Uterus (tissue), 4 donors: Measurements from ENCODE around the gene GPR34. TPM values are rescaled to one million over a fixed set of nuclear protein-coding genes. Genes with fewer than 3 reads are reported as not detected.

ENCODE experiments used
- DNase-seq, 2 donors: peaks; one replicate each; pipeline ENCODE4 v3.0.0-alpha.2; 2019 to 2020
- H3K27ac ChIP-seq, 2 donors: fragments of 200-600 bp; sonication (generic); 1 replicate in 1 of 2; 2 replicates in 1 of 2; pipeline ENCODE4 v1.5.1; 2016 to 2018
- H3K27me3 ChIP-seq, 2 donors: fragments of 200-600 bp; sonication (generic); one replicate each; pipeline ENCODE4 v1.5.1; 2018 to 2019; ENCODE audit warnings: control low read depth in 1 of 2
- H3K36me3 ChIP-seq, 2 donors: fragments of 200-600 bp; sonication (generic); one replicate each; pipeline ENCODE4 v1.5.1; 2019; ENCODE audit warnings: control low read depth in 1 of 2
- H3K4me1 ChIP-seq, 2 donors: fragments of 200-600 bp; sonication (generic); one replicate each; pipeline ENCODE4 v1.5.1; 2018 to 2019; ENCODE audit warnings: control low read depth in 1 of 2
- H3K4me3 ChIP-seq, 2 donors: fragments of 200-600 bp; sonication (generic); 1 replicate in 1 of 2; 2 replicates in 1 of 2; pipeline ENCODE4 v1.5.1; 2018 to 2019; ENCODE audit warnings: mild to moderate bottlenecking in 1 of 2
- H3K9me3 ChIP-seq, 2 donors: fragments of 200-600 bp; sonication (generic); one replicate each; pipeline ENCODE4 v1.5.1; 2019; ENCODE audit warnings: control low read depth in 1 of 2
- POLR2A ChIP-seq, 2 donors: fragments of 450-650 bp; IDR thresholded peaks; one replicate each; pipeline ENCODE4 v1.6.1; 2016; ENCODE audit warnings: antibody characterized with exemption in 2 of 2, mild to moderate bottlenecking in 1 of 2, moderate library complexity in 1 of 2
- intact Hi-C: fragments of 100-400 bp; cut with DNase I; formaldehyde crosslinking; loops from one replicate; pipeline ENCODE4 v1.15.1; 2023; ENCODE audit warnings: low total_unique reads
- total RNA-seq, 4 donors: library from RNA; depleted of rRNA in 3 of 4; stranded (reverse); fragments of >200 nt in 3 of 4; gene quantifications; one replicate each; pipeline versions ENCODE4 v1.1.0 to v1.2.4, GENCODE V29; 2014 to 2023
- TF ChIP-seq, protein P1 (sequence below), 4 experiments: fragments of 200-600 bp in 2 of 4; fragments of 450-650 bp in 2 of 4; sonication (generic) in 2 of 4; IDR thresholded peaks; one replicate each; pipeline ENCODE4 v1.5.1; 2016 to 2019; ENCODE audit warnings: antibody characterized with exemption in 4 of 4, mild to moderate bottlenecking in 2 of 4, moderate library complexity in 1 of 4
- donor health status: DM: yes; HTN: yes; CAD: no.

Gene GPR34
- total RNA-seq, 4 donors from 2014 or later = 0.26 to 12.0 (median 8.3) TPM

DNA sequence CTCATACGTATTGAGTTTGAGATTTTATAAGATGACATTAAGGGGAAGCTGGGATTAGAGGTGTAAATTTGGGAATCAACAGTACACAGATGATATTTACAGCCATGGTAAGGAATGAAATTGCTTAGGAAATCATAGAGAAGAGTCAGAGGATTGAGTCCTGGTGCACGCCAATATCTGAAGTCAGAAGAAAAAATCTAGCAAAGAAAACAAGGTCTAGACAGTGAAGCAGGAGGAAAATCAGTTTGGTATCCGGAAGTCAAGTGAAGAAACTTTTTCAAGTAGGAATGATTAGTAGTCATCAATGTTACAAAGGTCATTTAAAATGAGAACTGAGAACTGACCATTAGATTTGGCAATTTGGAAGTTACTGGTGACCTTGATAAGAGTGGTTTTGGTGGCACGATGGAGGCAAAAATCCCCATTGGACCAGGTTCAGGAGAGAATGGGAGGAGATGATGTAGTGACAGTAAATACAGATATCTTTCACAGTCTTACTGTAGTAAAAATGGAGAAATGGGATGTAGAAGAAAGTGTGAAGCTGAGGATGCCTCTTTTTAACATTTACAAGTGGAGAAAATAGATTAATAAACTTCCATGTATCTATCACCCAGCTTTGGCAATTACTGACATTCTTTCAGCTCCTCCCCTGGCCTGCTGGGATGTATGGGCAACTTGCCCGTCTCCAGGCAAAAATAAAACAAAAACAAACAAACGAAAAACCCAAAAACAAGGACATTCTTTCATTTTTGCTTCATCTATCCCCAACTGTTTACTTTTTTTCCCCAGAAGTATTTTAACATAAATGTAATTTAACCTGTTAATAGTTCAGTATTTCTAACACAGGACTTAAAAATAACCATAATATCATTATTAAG is 11.4 kb upstream of the GPR34 start:
- no peak for TF ChIP-seq POLR2A (IDR thresholded peaks at IDR 0.05)
- TF ChIP-seq, protein P1, sequence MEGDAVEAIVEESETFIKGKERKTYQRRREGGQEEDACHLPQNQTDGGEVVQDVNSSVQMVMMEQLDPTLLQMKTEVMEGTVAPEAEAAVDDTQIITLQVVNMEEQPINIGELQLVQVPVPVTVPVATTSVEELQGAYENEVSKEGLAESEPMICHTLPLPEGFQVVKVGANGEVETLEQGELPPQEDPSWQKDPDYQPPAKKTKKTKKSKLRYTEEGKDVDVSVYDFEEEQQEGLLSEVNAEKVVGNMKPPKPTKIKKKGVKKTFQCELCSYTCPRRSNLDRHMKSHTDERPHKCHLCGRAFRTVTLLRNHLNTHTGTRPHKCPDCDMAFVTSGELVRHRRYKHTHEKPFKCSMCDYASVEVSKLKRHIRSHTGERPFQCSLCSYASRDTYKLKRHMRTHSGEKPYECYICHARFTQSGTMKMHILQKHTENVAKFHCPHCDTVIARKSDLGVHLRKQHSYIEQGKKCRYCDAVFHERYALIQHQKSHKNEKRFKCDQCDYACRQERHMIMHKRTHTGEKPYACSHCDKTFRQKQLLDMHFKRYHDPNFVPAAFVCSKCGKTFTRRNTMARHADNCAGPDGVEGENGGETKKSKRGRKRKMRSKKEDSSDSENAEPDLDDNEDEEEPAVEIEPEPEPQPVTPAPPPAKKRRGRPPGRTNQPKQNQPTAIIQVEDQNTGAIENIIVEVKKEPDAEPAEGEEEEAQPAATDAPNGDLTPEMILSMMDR (IDR thresholded peaks at IDR 0.05) = no peak
- DNase-seq = no peak
- no peak overlapping the region for H3K27ac ChIP-seq
- intact Hi-C loops = no loop called here
- no peaks in the 10 kb centered on the region for H3K9me3 ChIP-seq
- no peak overlapping the region for H3K4me3 ChIP-seq
- no peaks in the 10 kb centered on the region for H3K36me3 ChIP-seq
- no peaks in the 10 kb centered on the region for H3K4me1 ChIP-seq
- H3K27me3 ChIP-seq = no peaks in the 10 kb centered on the region

- no peak overlapping the region for H3K27ac ChIP-seq
- H3K4me1 ChIP-seq = no peaks in the 10 kb centered on the region
- no peaks in the 10 kb centered on the region for H3K9me3 ChIP-seq
- no peak for DNase-seq
- H3K27me3 ChIP-seq = no peaks in the 10 kb centered on the region
- intact Hi-C loops = no loop called here
- H3K4me3 ChIP-seq = no peak overlapping the region
- TF ChIP-seq, protein P1 (IDR thresholded peaks at IDR 0.05) = no peak
- no peak for TF ChIP-seq POLR2A (IDR thresholded peaks at IDR 0.05)
- H3K36me3 ChIP-seq = no peaks in the 10 kb centered on the region
Measured at GRCh38 chrX:41684138-41684537, 4.6 kb upstream of the GPR34 start.

- Histone ChIP-seq H3K27ac (no peak overlapping the region), H3K9me3 (no peaks in the 10 kb centered on the region), H3K4me3 (no peak overlapping the region), H3K27me3 (no peaks in the 10 kb centered on the region), H3K36me3 (no peaks in the 10 kb centered on the region), H3K4me1 (no peaks in the 10 kb centered on the region)
- intact Hi-C loops = no loop called here
- no peak for TF ChIP-seq POLR2A (IDR thresholded peaks at IDR 0.05)
- TF ChIP-seq, protein P1 (IDR thresholded peaks at IDR 0.05) = no peak
- DNase-seq = no peak
Measured at GRCh38 chrX:41684940-41685339, 3.8 kb upstream of the GPR34 start.

GRCh38 chrX:41686788-41687187 is 2.0 kb upstream of the GPR34 start:
- DNase-seq = no peak
- no peaks in the 10 kb centered on the region for H3K27me3 ChIP-seq
- no peak for TF ChIP-seq POLR2A (IDR thresholded peaks at IDR 0.05)
- TF ChIP-seq, protein P1 (IDR thresholded peaks at IDR 0.05) = no peak
- intact Hi-C loops = no loop called here
- no peaks in the 10 kb centered on the region for H3K4me1 ChIP-seq
- no peak overlapping the region for H3K27ac ChIP-seq
- H3K9me3 ChIP-seq = no peaks in the 10 kb centered on the region
- no peaks in the 10 kb centered on the region for H3K36me3 ChIP-seq
- H3K4me3 ChIP-seq = no peak overlapping the region

- Histone ChIP-seq H3K36me3 (no peaks in the 10 kb centered on the region), H3K4me1 (no peaks in the 10 kb centered on the region), H3K9me3 (no peaks in the 10 kb centered on the region), H3K27ac (no peak overlapping the region), H3K4me3 (no peak overlapping the region), H3K27me3 (no peaks in the 10 kb centered on the region)
- TF ChIP-seq POLR2A (IDR thresholded peaks at IDR 0.05) = no peak
- TF ChIP-seq, protein P1 (IDR thresholded peaks at IDR 0.05) = no peak
- intact Hi-C loops = no loop called here
- no peak for DNase-seq
Measured at GRCh38 chrX:41688156-41688555, 617 bp upstream of the GPR34 start.
